ENCODE results near the gene ADPRH. TPM values are rescaled to one million over a fixed set of nuclear protein-coding genes. Genes with fewer than 3 reads are reported as not detected.
A peak's percentile ranks its signal among the peaks of the same experiment; 100 is the strongest.

Gene ADPRH
- total RNA-seq, 1 experiment from 2014 or later = 1.4 TPM

DNA sequence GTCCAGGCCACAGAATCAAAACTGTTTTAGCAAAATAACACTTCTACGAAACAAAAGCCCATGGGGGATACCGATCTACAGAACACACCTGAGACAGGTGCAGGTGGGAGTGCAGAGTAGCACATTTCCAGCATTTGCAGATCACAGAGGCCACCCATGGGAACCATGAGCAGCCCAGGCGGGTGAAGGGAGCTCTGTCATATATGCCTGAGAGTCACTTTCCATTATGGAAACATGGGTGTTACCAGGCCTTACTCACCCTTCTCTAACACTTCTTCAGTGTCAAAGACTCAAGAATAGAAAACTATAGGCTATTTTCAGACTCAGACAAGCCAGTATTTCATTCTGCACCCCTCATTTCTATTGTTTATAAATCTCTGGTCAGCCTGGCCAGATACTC lies 21.9 kb downstream of the ADPRH start:
- Histone ChIP-seq H3F3A (ENCODE audit: insufficient read depth, low read depth) (no peaks in the 10 kb centered on the region), H3K4me2 (no peak overlapping the region), H3K9me3 (ENCODE audit: insufficient read depth, low read depth) (no peaks in the 10 kb centered on the region), H3K79me2 (ENCODE audit: low read depth) (no peaks in the 10 kb centered on the region), H3K27me3 (ENCODE audit: insufficient read depth, low read depth) (no peaks in the 10 kb centered on the region), H3K36me3 (ENCODE audit: low read depth) (no peaks in the 10 kb centered on the region), H3K27ac (no peak overlapping the region), H3K4me1 (replicated peaks; ENCODE audit: insufficient read depth) (no peaks in the 10 kb centered on the region), H3K4me3 (no peak overlapping the region), H3K9me2 (ENCODE audit: insufficient read depth) (no peaks in the 10 kb centered on the region), H4K20me1 (ENCODE audit: insufficient read depth) (no peaks in the 10 kb centered on the region), H2AFZ (no peak overlapping the region)
- intact Hi-C loops (cut with micrococcal nuclease; ENCODE audit: unreplicated experiment) = no loop called here
- DNase-seq = no peak
- ChIA-PET POLR2A (ENCODE audit: unreplicated experiment) (interaction anchor here (0.7 kb wide), 1 partner anchor 304 kb away, joined by 13 read pairs; no protein-coding TSS in a partner anchor), CTCF (no interaction called here)
- no TSS peak for BruUV-seq (replicated peaks)
- TF ChIP-seq, protein P1, sequence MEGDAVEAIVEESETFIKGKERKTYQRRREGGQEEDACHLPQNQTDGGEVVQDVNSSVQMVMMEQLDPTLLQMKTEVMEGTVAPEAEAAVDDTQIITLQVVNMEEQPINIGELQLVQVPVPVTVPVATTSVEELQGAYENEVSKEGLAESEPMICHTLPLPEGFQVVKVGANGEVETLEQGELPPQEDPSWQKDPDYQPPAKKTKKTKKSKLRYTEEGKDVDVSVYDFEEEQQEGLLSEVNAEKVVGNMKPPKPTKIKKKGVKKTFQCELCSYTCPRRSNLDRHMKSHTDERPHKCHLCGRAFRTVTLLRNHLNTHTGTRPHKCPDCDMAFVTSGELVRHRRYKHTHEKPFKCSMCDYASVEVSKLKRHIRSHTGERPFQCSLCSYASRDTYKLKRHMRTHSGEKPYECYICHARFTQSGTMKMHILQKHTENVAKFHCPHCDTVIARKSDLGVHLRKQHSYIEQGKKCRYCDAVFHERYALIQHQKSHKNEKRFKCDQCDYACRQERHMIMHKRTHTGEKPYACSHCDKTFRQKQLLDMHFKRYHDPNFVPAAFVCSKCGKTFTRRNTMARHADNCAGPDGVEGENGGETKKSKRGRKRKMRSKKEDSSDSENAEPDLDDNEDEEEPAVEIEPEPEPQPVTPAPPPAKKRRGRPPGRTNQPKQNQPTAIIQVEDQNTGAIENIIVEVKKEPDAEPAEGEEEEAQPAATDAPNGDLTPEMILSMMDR (conservative IDR thresholded peaks at IDR 0.05) = 0 out of 2 replicates have a peak, but pooled peaks have one; percentile 13
- no peak for TF ChIP-seq EZH2 (IDR thresholded peaks at IDR 0.05; ENCODE audit: low read depth)

DNA sequence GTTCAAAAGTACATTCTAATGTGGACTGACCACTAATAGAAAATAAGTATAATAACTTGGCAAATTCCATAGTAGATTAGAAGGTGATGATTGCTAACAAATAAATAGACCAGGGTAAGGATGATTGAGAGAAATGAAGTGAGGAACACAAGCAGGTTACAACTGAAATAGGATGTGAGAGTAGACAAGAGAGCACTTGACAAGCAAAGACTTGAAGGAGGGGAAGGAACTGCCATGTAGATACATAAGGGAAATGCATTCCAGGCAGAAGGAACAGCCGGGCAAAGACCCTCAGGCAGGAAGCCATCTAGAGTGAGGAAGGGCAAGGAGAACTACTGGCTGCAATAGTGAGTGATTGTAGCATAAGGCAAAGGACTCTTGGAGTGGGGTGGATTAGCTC lies 23.4 kb downstream of the ADPRH start:
- Histone ChIP-seq H4K20me1 (ENCODE audit: insufficient read depth) (no peaks in the 10 kb centered on the region), H3K9me3 (ENCODE audit: insufficient read depth, low read depth) (no peaks in the 10 kb centered on the region), H3F3A (ENCODE audit: insufficient read depth, low read depth) (no peaks in the 10 kb centered on the region), H3K4me1 (replicated peaks; ENCODE audit: insufficient read depth) (no peaks in the 10 kb centered on the region), H3K9me2 (ENCODE audit: insufficient read depth) (no peaks in the 10 kb centered on the region), H2AFZ (no peak overlapping the region), H3K36me3 (ENCODE audit: low read depth) (no peaks in the 10 kb centered on the region), H3K4me3 (no peak overlapping the region), H3K4me2 (no peak overlapping the region), H3K79me2 (ENCODE audit: low read depth) (no peaks in the 10 kb centered on the region), H3K27ac (no peak overlapping the region), H3K27me3 (ENCODE audit: insufficient read depth, low read depth) (no peaks in the 10 kb centered on the region)
- TF ChIP-seq, protein P1 (conservative IDR thresholded peaks at IDR 0.05) = no peak
- no peak for TF ChIP-seq EZH2 (IDR thresholded peaks at IDR 0.05; ENCODE audit: low read depth)
- intact Hi-C loops (cut with micrococcal nuclease; ENCODE audit: unreplicated experiment) = no loop called here
- no peak for DNase-seq
- ChIA-PET POLR2A (ENCODE audit: unreplicated experiment) (no interaction called here), CTCF (no interaction called here)
- BruUV-seq (replicated peaks) = no TSS peak

DNA sequence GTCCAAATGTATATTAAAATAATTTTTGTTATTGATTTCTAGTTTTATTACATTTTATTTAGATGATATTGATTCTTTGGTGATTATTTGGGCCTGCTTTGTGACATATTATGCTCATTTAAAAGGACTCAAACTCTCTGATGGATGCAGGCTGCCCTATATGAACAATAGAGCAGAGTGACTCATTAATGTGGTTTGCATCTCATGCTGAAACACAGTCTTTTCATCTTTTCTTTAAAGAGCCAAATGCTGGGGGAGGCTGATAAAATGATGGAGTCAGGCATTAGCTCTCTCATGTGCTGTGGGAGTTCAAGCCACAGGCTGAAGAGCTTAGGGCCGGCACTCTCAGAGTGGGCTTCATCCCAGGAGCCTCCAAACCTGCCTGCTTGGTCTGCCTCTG lies 25.6 kb downstream of the ADPRH start:
- no TSS peak for BruUV-seq (replicated peaks)

More for the DNA sequence above, 25.6 kb downstream of the ADPRH start:
- Histone ChIP-seq H2AFZ (no peak overlapping the region), H3F3A (ENCODE audit: insufficient read depth, low read depth) (no peaks in the 10 kb centered on the region), H3K36me3 (ENCODE audit: low read depth) (no peaks in the 10 kb centered on the region), H3K9me3 (ENCODE audit: insufficient read depth, low read depth) (no peaks in the 10 kb centered on the region), H3K27ac (no peak overlapping the region), H3K4me2 (no peak overlapping the region), H3K4me1 (replicated peaks; ENCODE audit: insufficient read depth) (no peaks in the 10 kb centered on the region), H3K9me2 (ENCODE audit: insufficient read depth) (no peaks in the 10 kb centered on the region), H3K4me3 (no peak overlapping the region), H4K20me1 (ENCODE audit: insufficient read depth) (no peaks in the 10 kb centered on the region), H3K27me3 (ENCODE audit: insufficient read depth, low read depth) (no peaks in the 10 kb centered on the region), H3K79me2 (ENCODE audit: low read depth) (no peaks in the 10 kb centered on the region)
- no peak for DNase-seq
- POLR2A ChIA-PET (ENCODE audit: unreplicated experiment) = no interaction called here
- TF ChIP-seq, protein P1 (conservative IDR thresholded peaks at IDR 0.05) = no peak
- no peak for TF ChIP-seq EZH2 (IDR thresholded peaks at IDR 0.05; ENCODE audit: low read depth)
- CTCF ChIA-PET = no interaction called here
- intact Hi-C loops (cut with micrococcal nuclease; ENCODE audit: unreplicated experiment) = no loop called here
